ENCODE measurements around the gene COX10. TPM values are rescaled to one million over a fixed set of nuclear protein-coding genes. Genes with fewer than 3 reads are reported as not detected.

COX10 gene
- total and polyA plus RNA-seq, 2 experiments from 2014 or later, result 21.7 to 26.6 TPM

- TF ChIP-seq CTCF (IDR thresholded peaks at IDR 0.05; ENCODE audit: low read depth, low read length), result no peak
- no peaks in the 10 kb centered on the region for H3K36me3 ChIP-seq
- no peak overlapping the region for H3K4me3 ChIP-seq
- no peaks in the 10 kb centered on the region for H3K4me1 ChIP-seq (ENCODE audit: low read depth)
- H3K9me3 ChIP-seq (ENCODE audit: low read depth), result no peaks in the 10 kb centered on the region
- H3K27me3 ChIP-seq, result no peaks in the 10 kb centered on the region
- no peak for DNase-seq (ENCODE audit: low read depth in 1 of 2, low spot score in 1 of 2)
- no peak overlapping the region for H3K27ac ChIP-seq
Observed at GRCh38 chr17:14135906-14136590, 66.7 kb downstream of the COX10 start.

- H3K36me3 ChIP-seq, result no peaks in the 10 kb centered on the region
- no peaks in the 10 kb centered on the region for H3K27me3 ChIP-seq
- H3K9me3 ChIP-seq (ENCODE audit: low read depth), result no peaks in the 10 kb centered on the region
- DNase-seq (ENCODE audit: low read depth in 1 of 2, low spot score in 1 of 2), result no peak
- H3K4me3 ChIP-seq, result no peak overlapping the region
- TF ChIP-seq CTCF (IDR thresholded peaks at IDR 0.05; ENCODE audit: low read depth, low read length), result no peak
- H3K27ac ChIP-seq, result no peak overlapping the region
- no peaks in the 10 kb centered on the region for H3K4me1 ChIP-seq (ENCODE audit: low read depth)
Observed at GRCh38 chr17:14138649-14139048, 69.3 kb downstream of the COX10 start.

- Histone ChIP-seq H3K9me3 (ENCODE audit: low read depth) (no peaks in the 10 kb centered on the region), H3K27ac (no peak overlapping the region), H3K4me3 (no peak overlapping the region)
Observed at GRCh38 chr17:14143688-14144087, 74.4 kb downstream of the COX10 start.

GRCh38 chr17:14144508-14144907 lies 75.2 kb downstream of the COX10 start:
- Histone ChIP-seq H3K4me3 (no peak overlapping the region), H3K4me1 (ENCODE audit: low read depth) (no peaks in the 10 kb centered on the region)
- no peak for TF ChIP-seq CTCF (IDR thresholded peaks at IDR 0.05; ENCODE audit: low read depth, low read length)

More at GRCh38 chr17:14143688-14144087, 74.4 kb downstream of the COX10 start:
- Histone ChIP-seq H3K36me3 (no peaks in the 10 kb centered on the region), H3K4me1 (ENCODE audit: low read depth) (no peaks in the 10 kb centered on the region), H3K27me3 (no peaks in the 10 kb centered on the region)
- peak in 1 of 2 donors; percentile 20 for DNase-seq (ENCODE audit: low read depth in 1 of 2, low spot score in 1 of 2)
- no peak for TF ChIP-seq CTCF (IDR thresholded peaks at IDR 0.05; ENCODE audit: low read depth, low read length)

GRCh38 chr17:14149751-14150150 lies 80.4 kb downstream of the COX10 start:
- no peaks in the 10 kb centered on the region for H3K9me3 ChIP-seq (ENCODE audit: low read depth)
- TF ChIP-seq CTCF (IDR thresholded peaks at IDR 0.05; ENCODE audit: low read depth, low read length), result no peak
- no peak overlapping the region for H3K4me3 ChIP-seq

More at GRCh38 chr17:14144508-14144907, 75.2 kb downstream of the COX10 start:
- Histone ChIP-seq H3K36me3 (no peaks in the 10 kb centered on the region), H3K27ac (no peak overlapping the region), H3K27me3 (no peaks in the 10 kb centered on the region), H3K9me3 (ENCODE audit: low read depth) (no peaks in the 10 kb centered on the region)
- no peak for DNase-seq (ENCODE audit: low read depth in 1 of 2, low spot score in 1 of 2)

More at GRCh38 chr17:14149751-14150150, 80.4 kb downstream of the COX10 start:
- Histone ChIP-seq H3K4me1 (ENCODE audit: low read depth) (peaks cover 3% of the 10 kb centered on the region), H3K27me3 (no peaks in the 10 kb centered on the region), H3K27ac (no peak overlapping the region), H3K36me3 (no peaks in the 10 kb centered on the region)
- DNase-seq (ENCODE audit: low read depth in 1 of 2, low spot score in 1 of 2), result no peak

Measured in cardiac muscle cell (in vitro differentiated cells and primary cell).